HUDEP-2 (cell line): ENCODE measurements around the gene POLN.
"Not testable (repeated sequence)": the region's sequence is repeated elsewhere in the genome, so short reads cannot be mapped to it uniquely, and the experiment has no call there.

Experiments
- DNase-seq, 76 experiments: peaks; one replicate each; lab custom pipeline; 2025; ENCODE audit not compliant: unreplicated experiment in 76 of 76; lab: John Stamatoyannopoulos, UW

Gene POLN

DNA sequence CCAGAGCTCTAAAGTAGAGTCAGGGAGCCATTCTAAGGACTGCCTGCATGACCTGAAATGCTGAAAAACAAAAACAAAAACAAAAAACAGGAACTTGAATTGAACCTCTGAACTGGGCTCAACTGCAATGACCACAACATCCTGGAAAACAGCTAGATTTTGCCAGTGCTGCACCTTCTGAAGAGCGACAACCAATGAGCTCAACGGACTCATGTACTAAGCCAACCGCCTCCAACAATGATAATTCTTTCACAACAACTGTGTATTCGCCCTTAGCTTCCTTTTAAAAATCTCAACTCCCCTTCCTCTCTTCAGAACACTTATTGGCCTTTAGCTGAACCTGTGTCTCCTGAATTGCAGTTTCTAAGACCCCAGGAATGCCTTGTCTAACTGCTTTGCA is 69.8 kb downstream of the POLN start:
- no peak for DNase-seq

DNA sequence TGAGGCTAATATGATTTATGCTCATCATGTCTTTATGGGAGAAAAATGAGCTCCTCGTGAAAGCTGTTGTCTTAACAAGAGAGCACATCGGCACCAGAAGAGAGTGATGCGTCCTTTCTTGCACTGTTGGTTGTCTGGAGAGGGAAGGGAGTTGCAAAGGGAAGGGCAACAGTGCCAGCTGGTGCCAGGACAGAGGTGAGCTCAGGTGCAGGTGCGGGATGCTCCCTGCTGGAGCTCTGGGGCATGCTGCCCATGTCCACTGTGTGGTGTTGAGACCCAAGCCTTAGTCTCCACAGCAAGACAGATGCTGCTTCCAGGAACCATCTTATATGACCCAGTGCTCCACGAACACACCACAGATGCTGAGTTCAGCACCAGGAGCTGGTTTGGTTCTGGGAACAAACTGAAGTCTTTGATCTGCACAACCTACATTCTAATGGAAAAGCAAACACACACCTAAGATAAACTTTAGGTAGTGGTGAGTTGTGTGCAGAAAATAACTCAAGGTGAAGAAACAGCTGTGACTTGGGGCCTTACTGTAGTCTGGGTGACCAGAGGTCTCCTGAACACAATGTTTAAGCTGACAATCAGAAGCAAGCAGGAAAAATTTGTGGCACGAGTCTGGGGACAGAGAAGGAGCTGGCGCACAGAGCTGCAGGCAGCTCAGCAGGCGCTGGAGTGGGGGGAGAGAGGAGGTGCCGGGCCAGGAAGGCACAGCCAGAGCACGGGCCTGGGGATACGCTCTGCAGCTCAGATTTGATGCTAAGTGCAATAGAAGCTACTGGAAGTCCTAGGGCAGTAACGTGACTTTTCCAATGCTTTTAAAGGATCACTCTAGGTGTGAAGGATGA is 73.2 kb downstream of the POLN start:
- no peak for DNase-seq

DNA sequence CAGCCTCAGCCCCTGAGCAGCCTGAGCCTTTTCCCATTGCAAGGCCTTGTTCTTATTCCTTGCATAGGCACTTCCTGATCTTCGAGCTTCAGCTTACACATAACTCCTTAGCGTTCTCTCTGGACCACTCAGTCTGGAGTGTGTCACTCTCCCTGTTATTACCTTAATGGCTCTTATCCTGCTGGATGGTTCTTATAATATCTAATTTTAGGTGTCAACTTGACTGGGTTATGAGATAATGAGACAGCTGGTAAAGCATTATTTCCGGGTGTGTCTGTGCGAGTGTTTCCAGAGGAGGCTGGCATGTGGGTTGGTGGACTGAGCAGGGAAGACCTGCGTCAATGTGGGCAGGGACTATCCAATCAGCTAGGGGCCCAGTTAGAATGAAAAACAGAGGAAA is 75.7 kb downstream of the POLN start:
- DNase-seq: no peak

DNA sequence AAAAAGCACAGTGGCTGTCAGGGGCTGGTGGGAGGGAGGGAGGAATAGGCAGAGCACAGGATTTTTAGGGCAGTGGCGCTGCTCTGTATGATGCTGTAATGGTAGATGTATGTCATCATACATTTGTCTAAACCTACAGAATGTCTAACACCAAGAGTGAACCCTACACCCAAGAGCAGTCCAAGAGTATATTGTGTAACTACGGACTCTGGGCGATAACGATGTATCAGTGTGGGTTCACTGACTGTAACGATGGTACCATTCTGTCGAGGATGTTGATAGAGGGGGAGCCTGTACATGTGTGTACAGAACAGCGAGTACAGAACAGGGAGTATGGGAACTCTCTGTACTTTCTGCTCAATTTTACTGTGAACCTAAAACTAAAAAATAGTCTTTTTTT is 76.5 kb downstream of the POLN start:
- DNase-seq: no peak

DNA sequence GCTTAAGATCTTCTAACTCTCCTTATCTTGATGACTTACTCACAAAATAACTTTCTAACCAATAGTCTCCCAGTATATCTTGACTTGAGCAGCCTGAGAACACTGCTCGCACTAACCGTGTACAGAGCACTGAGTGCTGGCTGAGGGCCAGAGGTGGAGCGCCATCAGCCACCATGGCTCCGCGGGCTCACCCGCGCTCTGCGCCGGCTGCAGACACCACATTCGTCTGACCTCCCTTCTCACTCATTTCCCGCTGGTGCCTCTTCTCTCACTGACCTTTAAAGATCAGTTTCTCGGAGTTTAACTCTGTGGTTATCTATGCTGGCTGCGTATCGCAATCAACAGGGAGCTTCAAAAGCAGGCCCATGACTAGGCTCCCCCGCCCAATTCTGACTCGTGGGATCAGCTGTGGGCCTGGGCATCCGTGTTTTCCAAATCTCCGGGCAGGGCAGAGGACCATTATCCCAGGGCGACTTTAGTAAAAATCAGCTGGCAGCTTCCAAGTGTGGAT is 78.6 kb downstream of the POLN start:
- DNase-seq: no peak

DNA sequence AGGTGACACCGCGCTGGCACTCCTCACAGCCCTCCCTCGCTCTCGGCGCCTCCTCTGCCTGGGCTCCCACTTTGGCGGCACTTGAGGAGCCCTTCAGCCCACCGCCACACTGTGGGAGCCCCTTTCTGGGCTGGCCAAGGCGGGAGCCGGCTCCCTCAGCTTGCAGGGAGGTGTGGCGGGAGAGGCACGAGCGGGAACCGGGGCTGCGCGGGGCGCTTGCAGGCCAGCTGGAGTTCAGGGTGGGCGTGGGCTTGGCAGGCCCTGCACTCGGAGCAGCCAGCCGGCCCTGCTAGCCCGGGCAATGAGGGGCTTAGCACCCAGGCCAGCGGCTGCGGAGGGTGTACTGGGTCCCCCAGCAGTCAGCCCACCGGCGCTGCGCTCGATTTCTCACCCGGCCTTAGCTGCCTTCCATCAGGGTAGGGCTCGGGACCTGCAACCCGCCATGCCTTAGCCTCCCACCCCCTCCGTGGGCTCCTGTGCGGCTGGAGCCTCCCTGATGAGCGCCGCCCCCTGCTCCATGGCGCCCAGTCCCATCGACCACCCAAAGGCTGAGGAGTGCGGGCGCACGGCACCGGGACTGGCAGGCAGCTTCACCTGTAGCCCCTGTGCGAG is 80.7 kb downstream of the POLN start:
- DNase-seq: not testable (repeated sequence)

DNA sequence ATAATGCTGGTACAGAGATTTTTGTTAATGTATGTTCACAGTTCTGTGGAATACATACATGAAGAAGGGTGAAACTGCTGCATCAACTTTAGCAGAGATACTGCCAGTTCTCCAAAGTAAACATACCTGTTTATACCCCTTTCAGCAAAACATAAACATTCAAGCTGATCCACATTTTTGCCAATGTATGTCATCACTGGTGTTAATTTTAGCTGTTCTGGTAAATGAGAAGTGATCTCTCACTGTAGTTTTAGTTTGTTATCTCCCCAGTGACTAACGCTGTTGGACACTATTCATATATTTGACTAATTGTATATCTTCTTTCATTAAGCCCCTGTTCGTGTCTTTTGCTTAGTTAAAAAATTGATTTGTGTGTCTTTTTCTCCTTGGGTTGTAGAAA is 82.0 kb downstream of the POLN start:
- DNase-seq: no peak

DNA sequence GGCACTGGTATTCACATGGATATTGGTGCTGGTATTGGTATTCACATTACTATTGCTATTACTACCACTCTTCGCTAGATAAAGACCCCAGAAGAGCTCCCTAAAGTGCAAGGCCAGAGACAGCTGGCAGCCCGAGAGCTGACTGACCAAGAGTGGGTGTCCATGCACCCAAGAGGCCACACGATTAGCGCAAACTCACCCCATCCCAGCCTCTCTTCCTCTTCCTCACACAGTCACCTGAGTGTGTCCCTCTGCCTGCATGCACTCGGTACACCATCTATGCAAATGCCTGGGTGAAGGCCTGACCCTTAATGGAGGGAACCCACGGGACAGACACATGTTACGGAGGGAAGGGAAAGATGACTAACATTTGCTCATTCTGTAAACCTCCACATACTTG is 86.7 kb downstream of the POLN start:
- no peak for DNase-seq

DNA sequence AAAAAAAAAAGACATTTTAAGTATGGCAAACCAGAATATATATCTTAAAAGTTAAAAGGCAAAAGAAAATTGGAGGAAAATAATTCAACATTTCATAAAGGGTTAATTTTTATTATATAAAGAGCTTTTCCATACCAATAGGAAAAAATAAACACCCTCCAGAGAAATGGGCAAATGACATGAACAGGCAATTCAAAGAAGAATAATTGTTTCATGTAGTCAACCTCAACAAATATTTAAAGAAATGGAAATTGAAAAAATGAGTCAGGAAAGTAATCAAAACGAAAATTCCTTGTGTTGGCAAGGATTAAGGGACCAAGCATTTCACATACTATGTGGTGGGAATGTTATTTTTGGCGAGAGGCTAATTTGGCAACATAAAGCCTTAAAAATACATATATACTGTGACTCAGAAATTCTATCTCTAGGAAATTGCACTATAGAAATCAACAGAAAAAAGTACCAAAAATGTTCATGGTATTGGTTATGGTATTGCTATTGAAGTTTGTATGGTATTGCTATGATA is 87.6 kb downstream of the POLN start:
- no peak for DNase-seq

DNA sequence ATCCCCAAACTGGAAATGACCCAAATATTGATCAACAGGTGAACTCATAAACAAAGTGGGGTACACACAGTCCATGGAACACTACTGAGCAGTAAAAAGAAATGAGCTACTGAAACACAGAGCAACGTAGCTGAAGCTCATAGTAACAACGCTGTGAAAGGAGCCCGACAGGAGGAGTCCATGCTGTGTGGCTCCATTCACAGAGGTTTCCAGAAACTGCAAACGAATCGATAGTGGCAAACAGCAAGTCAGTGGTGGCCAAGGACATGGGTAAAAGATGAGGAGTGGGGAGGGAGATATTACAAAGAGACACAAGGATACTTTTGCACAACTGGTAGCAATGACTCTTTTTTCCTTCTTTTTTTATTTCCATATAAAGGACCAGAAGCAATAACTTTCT is 90.4 kb downstream of the POLN start:
- DNase-seq: no peak

DNA sequence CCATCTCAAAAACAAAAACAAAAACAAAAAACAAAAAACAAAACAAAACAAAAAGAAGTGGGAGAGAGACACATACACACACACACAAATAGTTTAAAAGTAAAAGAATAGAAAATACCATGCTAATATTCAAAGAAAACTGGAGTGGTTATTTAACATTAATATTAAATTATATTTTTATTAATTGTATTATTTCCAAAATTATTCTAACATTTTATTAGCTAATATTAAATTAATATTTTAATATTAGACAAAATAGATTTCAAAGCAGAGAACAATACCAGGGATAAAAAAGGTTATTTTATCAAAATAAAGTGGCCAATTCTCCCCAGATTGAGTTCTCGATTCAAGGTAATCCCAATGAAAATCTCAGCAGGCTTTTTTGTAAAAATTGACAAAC is 91.8 kb downstream of the POLN start:
- no peak for DNase-seq

DNA sequence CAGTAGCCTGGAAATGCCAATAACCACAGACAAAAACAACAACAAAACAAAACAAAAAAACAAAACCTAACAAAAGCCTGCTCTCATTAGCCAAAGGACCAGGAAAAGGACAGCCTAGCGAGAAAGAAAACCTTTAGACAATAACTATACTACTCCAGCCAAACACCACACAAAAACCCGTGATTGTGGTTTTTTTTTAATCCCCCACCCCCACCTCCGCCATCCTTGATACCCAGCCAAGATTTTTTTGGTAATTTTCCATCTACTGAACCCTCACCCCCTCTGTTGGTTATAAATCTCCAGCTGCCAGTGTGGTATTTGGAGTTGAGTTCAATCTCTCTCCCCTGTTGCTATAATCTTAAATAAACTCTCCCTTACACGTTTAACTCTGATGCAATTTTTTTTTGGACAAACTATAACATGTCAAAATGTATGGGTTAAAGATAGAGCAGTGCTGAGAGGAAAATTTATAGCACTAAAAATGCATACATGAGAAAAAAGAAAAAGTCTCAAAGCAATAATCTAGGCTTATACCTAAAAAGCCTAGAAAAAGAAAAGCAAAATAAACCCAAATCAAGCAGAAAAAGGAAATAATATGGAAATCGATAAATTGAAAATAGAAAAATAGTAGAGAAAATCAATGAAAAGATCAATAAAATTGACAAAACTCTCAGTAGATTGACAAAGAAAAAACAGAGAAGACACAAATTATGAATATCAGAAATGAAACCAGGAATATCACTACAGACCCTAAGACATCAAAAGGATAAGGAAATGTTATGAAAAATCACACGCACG is 99.1 kb downstream of the POLN start:
- no peak for DNase-seq

DNA sequence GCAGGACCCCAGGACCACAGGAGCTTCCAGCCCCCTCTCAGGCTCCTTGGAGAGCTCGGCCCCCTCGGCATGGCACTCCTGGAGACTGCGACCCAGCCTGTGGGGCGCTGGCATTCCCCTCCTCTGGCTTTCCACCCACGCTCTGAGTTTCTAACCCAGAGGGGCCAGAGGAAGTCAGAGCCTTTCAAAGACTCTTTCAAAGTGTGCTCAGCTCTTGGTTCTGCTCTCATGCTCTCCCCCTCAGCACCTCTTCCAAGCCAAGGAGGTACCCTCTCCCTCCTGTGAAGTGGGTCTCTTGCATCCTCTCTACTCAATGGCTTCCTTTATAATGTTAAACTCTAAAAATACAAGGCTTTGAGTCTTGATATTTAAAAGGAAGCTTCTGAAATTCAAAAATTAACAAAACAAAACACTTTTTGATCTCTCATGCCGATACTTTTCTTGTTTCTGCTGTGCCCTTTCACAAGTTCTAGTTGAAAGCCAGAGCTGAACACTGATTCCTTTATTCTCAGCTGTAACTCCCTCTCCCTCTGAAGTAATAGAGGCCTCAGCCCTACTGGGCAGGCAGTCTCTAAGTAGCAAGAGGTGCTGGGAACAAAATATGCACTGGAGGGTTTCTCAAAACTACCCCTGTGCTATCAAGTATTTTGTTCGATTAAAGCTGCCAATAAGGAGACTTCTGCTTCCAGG is 100.0 kb downstream of the POLN start:
- DNase-seq: no peak

DNA sequence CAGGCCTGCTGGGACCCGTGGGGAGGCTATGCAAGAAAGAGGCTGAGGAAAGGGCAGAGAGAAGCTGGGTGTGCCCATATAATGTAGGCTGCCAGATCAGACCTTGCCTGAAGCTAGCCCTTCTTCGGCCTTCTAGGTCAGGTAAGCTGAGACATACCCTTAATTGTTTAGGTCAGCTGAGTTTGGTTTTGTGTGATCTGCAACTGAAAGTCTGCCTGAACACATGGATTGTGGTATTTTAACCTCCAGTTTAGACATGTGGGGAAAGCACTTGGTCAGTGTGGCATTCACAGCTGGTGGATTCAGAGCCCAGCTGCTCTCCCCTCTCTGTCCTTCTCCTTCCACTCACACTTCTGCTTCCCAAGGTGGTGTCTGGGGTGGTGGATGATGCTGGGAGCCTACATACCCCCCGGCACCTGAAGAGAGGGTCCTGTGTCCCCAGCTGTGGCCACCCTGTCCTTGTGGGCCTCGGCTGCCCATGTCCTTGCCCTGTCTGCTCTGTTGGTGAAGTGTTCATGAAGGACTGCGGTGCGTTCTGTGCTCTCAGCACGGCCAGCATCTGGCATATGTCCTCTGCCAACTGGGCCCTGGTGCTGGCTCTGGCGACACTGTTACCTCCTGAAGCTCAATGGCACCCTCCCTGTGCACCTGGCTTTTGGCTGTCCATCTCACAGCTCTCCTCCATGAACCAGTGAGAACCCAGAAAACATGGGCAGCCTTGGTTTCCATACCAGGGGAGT is 100.7 kb downstream of the POLN start:
- DNase-seq: no peak

DNA sequence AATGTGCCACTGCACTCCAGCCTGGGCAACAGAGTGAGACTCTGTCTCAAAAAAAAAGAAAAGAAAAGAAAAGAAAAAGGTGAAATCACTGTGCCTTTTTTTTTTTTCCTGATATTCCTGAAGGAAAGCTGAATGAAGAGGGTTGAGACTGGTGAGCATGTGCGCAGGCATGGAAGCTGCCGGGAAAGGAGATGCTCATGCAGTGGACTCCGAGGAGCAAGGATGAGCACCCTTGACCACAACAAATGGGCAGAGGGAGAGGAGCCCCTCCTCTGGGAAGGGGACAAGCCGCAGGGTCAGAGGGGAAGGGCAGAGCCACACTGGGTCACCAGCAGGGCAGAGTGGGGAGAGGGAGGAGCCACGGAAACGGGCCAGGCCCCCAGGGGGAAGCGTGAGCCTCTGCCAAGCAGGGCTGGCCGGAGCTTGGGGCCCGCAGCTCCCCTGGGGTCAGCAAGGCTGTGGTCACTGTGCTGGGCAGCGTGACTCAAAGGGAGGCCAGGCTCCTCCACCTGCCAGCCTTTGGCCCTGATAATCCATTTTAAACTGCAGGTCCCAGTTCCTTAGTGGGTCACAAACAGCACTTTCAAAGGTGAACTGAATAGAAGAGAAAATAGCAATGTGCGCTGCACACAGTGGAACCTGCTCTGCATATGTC is 102.9 kb downstream of the POLN start:
- DNase-seq: no peak

DNA sequence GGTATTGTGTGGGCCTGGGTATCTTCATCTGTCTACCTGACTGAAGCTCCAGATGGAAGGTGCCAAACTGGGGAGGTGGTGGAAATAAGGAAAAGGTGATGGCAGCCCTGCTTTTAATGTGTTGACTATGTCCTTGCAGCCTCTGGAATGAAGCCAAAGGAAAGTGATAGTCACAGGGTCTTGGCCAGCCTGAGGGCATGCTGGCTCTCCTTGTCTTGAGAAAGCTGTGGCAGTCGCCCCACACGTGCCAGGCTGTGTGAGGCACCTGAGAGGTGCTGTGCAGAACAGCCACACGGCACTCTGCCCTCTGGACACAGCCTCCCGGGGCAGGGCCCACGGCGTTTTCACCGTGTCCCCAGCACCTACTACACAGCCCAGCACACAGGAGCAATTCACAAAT is 105.2 kb downstream of the POLN start:
- no peak for DNase-seq

DNA sequence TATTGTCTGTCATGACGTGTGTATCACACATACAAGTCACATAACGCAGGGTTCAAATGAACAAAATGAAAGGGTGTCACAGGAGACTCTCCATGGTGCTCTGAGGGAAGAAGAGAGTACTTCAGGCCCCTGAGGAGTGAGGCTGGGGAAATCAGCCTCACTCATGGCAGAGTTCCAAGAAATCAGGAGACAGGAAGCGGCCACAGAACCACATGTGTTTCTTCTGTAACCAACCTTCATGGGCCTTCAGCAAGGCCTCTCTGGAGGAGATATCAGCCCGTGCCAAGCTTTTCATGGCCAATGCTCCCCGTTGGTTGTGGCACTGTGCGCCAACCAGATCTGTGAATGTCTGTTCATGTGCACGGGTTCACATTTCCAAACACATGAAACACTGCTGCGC is 106.8 kb downstream of the POLN start:
- no peak for DNase-seq

DNA sequence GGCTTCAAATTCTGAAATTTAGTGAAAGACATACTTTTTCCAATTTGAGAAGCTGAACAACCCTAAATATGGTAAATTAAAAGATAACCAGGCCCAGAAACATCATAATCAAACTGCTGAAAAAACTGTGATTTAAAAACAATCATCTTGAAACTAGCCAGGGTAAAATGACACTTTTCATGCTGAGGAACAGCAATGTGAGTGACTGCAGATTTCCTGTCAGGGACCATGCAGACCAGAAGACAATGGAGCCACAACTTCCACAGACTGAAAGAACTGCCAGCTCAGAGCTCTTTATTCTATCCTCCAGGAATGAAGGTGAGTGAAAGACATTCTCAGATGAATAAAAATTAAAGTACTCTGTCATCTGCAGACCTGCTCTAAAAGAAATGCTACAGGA is 109.5 kb downstream of the POLN start:
- no peak for DNase-seq

DNA sequence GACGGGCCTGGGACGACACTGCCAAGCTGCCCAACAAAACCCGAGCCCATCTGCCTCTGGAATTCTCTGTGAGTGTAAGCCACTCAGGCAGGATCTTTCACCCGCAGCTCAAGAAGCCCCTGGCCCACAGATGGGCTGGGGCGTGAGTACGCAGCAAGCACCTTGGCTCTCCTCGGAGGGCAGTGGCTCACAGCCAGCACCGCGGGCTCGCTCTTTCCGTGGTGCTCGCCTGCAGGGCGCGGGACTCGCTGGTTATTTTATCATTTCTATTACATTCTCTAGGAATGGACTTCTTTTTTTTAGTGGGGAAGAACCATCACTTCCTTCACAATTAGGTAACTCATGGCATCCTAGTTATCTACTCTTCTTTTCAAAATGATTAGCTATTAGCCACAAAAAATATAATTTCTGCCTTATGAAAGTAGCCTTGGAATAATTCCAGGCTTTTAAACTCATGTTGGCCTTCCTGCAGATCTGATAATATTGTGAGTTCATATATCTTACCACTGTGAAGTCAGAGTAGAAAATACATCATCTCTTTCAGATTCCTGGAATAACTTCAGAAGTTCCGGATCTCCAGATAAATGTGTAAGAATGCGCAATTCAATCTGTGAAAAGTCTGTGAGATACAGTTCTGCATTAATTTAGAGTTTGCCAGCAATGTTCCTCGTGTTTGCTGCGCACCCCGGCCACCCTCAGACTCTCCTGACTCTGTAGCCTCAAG is 114.2 kb downstream of the POLN start:
- no peak for DNase-seq
